Loucy (cell line): ENCODE measurements around the gene RANGRF.

ENCODE experiments used
- EZH2phosphoT487 ChIP-seq: fragments of 200-600 bp; IDR thresholded peaks from 2 replicates; pipeline ENCODE4 v1.6.1; 2018; ENCODE audit warnings: antibody characterized with exemption, mild to moderate bottlenecking, moderate library complexity, borderline replicate concordance
- TF ChIP-seq, protein P1 (sequence below): fragments of 200-600 bp; sonication (generic); conservative IDR thresholded peaks from 2 replicates; pipeline ENCODE4 v1.5.1; 2014; ENCODE audit warnings: mild to moderate bottlenecking, antibody characterized with exemption, low read length

- TF ChIP-seq, protein P1, sequence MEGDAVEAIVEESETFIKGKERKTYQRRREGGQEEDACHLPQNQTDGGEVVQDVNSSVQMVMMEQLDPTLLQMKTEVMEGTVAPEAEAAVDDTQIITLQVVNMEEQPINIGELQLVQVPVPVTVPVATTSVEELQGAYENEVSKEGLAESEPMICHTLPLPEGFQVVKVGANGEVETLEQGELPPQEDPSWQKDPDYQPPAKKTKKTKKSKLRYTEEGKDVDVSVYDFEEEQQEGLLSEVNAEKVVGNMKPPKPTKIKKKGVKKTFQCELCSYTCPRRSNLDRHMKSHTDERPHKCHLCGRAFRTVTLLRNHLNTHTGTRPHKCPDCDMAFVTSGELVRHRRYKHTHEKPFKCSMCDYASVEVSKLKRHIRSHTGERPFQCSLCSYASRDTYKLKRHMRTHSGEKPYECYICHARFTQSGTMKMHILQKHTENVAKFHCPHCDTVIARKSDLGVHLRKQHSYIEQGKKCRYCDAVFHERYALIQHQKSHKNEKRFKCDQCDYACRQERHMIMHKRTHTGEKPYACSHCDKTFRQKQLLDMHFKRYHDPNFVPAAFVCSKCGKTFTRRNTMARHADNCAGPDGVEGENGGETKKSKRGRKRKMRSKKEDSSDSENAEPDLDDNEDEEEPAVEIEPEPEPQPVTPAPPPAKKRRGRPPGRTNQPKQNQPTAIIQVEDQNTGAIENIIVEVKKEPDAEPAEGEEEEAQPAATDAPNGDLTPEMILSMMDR: no peak
- TF ChIP-seq EZH2phosphoT487: no peak
Measured at GRCh38 chr17:8285270-8286181, 2.9 kb upstream of the RANGRF start.
